Type B pancreatic cell (in vitro differentiated cells): Measurements from ENCODE around the gene RIT2. TPM values are rescaled to one million over a fixed set of nuclear protein-coding genes. Genes with fewer than 3 reads are reported as not detected.

Experiments
- DNase-seq: peaks from one replicate; pipeline ENCODE4 v3.0.0; 2021; ENCODE audit warnings: mixed read lengths; ENCODE audit not compliant: unreplicated experiment; ENCODE audit errors: extremely low spot score
- H3K27ac Mint-ChIP-seq: 2 replicates; pipeline ENCODE4 v1.8.0; 2021; ENCODE audit warnings: mild to moderate bottlenecking, mixed read lengths
- H3K27me3 Mint-ChIP-seq: 2 replicates; pipeline ENCODE4 v1.8.0; 2021; ENCODE audit warnings: mixed read lengths
- H3K36me3 Mint-ChIP-seq: 2 replicates; pipeline ENCODE4 v1.8.0; 2021; ENCODE audit warnings: mixed read lengths
- H3K4me1 Mint-ChIP-seq: one replicate; pipeline ENCODE4 v1.8.0; 2021; ENCODE audit warnings: mixed read lengths; ENCODE audit not compliant: unreplicated experiment
- H3K4me3 Mint-ChIP-seq: 2 replicates; pipeline ENCODE4 v1.8.0; 2021; ENCODE audit warnings: mild to moderate bottlenecking, mixed read lengths
- H3K9me3 Mint-ChIP-seq: 2 replicates; pipeline ENCODE4 v1.8.0; 2021; ENCODE audit warnings: mixed read lengths
- CTCF ChIP-seq: fragments of 200-600 bp; sonication (generic); conservative IDR thresholded peaks from 2 replicates; pipeline ENCODE4 v1.5.0; 2021; ENCODE audit warnings: antibody characterized with exemption, mild to moderate bottlenecking
- total RNA-seq: library from RNA; stranded (reverse); gene quantifications from 2 replicates; pipeline ENCODE4 v1.2.1, GENCODE V29; 2021; ENCODE audit warnings: low replicate concordance

The RIT2 gene
- total RNA-seq, 1 donor from 2014 or later: not detected

GRCh38 chr18:42976869-42977590 is 138.5 kb downstream of the RIT2 start:
- no peaks in the 10 kb centered on the region for H3K27me3 Mint-ChIP-seq
- peaks cover 3% of the 10 kb centered on the region for H3K36me3 Mint-ChIP-seq
- H3K27ac Mint-ChIP-seq: no peak overlapping the region
- no peak overlapping the region for H3K4me3 Mint-ChIP-seq
- H3K4me1 Mint-ChIP-seq: peaks cover 9% of the 10 kb centered on the region
- DNase-seq: no peak
- TF ChIP-seq CTCF: no peak
- no peaks in the 10 kb centered on the region for H3K9me3 Mint-ChIP-seq

GRCh38 chr18:42969366-42969765 is 146.1 kb downstream of the RIT2 start:
- Mint-ChIP-seq H3K27ac (no peak overlapping the region), H3K4me1 (no peaks in the 10 kb centered on the region)

GRCh38 chr18:42961298-42961697 is 154.2 kb downstream of the RIT2 start:
- H3K27ac Mint-ChIP-seq: no peak overlapping the region
- TF ChIP-seq CTCF: no peak
- no peaks in the 10 kb centered on the region for H3K9me3 Mint-ChIP-seq
- H3K36me3 Mint-ChIP-seq: no peaks in the 10 kb centered on the region
- no peak for DNase-seq
- no peaks in the 10 kb centered on the region for H3K27me3 Mint-ChIP-seq
- no peaks in the 10 kb centered on the region for H3K4me1 Mint-ChIP-seq
- no peak overlapping the region for H3K4me3 Mint-ChIP-seq

More at GRCh38 chr18:42969366-42969765, 146.1 kb downstream of the RIT2 start:
- no peaks in the 10 kb centered on the region for H3K9me3 Mint-ChIP-seq
- no peak overlapping the region for H3K4me3 Mint-ChIP-seq
- no peaks in the 10 kb centered on the region for H3K27me3 Mint-ChIP-seq
- no peaks in the 10 kb centered on the region for H3K36me3 Mint-ChIP-seq
- no peak for TF ChIP-seq CTCF
- no peak for DNase-seq

- no peaks in the 10 kb centered on the region for H3K9me3 Mint-ChIP-seq
- H3K4me1 Mint-ChIP-seq: no peaks in the 10 kb centered on the region
- no peak for DNase-seq
- no peaks in the 10 kb centered on the region for H3K36me3 Mint-ChIP-seq
- H3K27me3 Mint-ChIP-seq: no peaks in the 10 kb centered on the region
- TF ChIP-seq CTCF: no peak
- H3K4me3 Mint-ChIP-seq: no peak overlapping the region
- H3K27ac Mint-ChIP-seq: no peak overlapping the region
Measured at GRCh38 chr18:42959528-42959927, 156.0 kb downstream of the RIT2 start.

- no peak overlapping the region for H3K27ac Mint-ChIP-seq
- no peak for DNase-seq
- no peaks in the 10 kb centered on the region for H3K4me1 Mint-ChIP-seq
- H3K27me3 Mint-ChIP-seq: no peaks in the 10 kb centered on the region
- TF ChIP-seq CTCF: no peak
- H3K36me3 Mint-ChIP-seq: no peaks in the 10 kb centered on the region
- no peak overlapping the region for H3K4me3 Mint-ChIP-seq
- no peaks in the 10 kb centered on the region for H3K9me3 Mint-ChIP-seq
Measured at GRCh38 chr18:42958353-42958752, 157.1 kb downstream of the RIT2 start.
